ENCODE results near the gene FANCF.

- TF ChIP-seq CTCF (IDR thresholded peaks at IDR 0.05) (no peak), ZFX (IDR thresholded peaks at IDR 0.05; ENCODE audit: borderline replicate concordance) (no peak)
Observed at GRCh38 chr11:22634897-22635629, 9.4 kb upstream of the FANCF start.
